ENCODE measurements around the gene PTPRN2.
"Not testable (repeated sequence)": the region's sequence is repeated elsewhere in the genome, so short reads cannot be mapped to it uniquely, and the experiment has no call there.

The PTPRN2 gene

DNA sequence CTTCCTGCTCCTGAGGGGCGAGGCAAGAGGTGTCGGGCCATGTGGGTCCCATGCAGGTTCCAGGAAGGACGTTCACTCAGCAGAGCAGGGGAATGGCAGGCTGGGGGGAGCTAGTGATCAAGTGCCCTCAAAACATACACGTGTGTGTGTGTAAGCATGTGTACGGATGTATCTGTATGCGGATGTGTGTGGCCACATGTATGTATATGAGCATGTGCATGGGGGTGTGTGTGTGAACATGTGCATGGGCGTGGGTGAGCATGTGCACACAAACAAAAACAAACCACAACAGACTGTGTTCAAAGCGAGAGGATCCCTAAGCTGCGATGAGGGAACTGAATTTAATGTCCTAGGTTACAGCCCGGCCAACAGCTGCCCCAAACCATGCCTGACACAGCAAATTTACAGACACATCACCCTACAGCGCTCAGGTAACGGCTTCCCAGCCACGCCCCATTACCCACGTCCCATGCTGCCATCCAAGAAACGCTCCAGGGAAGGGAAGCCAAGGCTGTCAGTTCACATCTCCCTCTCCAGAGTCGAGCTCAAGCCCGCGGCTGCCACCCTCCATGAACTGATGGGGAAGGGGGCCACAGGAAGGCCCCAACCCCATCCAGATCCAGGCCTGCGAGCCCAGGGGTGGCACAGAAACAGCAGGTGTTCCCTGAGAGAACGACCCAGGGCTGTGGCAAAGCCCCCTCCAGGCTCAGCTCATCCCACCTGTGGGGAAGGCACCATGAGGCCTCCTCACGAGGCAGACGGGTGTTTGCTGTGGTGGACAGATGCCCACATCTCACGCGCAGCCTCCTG lies 56.6 kb downstream of the PTPRN2 start:
- no peak for DNase-seq

DNA sequence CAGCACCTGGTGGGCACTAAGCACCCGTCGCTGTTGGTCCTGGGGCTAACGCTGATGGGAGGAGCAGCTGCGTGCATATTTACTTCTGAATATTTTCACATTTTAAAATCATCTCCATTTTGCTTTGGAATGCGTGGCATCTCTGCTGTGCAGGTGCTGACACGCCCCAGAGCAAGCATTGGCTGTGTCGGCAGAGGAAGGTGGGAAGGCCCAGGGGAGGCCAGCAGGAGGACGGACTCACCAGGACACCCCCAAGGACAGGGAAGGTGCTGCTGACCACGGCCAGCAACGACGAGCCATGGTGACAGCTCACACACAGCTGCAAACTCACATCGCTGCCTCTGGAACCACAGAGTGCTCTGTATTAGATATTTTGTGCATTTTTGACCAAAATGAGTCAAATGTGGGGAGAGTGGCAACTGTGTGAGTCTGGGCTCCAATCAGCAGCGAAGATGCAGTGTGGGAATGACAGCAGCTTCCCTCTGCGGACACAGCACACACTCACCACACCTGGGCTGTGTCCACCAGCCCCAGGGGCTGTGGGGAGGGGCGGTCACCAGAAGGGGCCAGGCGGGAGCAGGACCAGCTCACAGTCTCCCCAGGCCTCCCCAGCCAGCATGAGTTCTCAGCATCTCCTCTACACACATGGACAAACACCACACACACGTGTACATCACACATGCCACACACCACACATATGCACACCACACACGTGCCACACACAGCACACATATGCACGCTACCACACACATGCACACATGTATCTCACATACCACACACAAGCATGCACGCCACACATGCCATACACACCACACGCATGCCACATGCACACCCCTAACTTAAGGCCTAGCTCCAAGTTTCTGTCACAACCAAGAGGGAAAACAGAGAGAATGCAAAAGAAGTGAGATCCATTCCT lies 58.2 kb downstream of the PTPRN2 start:
- DNase-seq, result no peak

DNA sequence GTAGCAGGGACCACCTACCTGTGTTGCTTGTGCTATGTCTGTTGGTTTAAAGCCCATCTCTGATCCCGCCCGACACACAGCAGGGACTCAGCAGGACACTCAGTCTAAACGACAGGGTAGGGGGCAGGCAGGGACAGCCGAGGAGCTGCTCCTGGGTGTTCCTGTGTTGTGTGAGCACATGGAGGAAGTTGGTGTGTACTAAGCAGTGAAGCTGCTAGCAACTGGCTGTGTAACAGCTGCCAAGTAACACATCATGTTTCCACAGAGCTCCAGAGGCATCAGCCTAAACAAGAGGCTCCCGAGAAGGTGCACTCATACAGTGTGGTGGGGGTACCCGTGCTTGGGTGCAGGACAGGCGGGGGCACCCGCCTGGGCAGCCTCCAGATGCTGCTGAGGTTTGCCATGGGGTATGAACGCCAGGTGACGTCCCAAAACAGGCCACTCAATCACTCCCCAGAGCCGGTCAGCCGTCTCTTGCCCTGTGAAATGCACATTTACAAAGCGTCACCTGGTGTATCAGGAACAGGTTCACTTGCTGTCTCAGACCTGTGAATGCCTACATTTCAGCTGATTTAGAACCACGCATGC lies 59.6 kb downstream of the PTPRN2 start:
- DNase-seq, result no peak

DNA sequence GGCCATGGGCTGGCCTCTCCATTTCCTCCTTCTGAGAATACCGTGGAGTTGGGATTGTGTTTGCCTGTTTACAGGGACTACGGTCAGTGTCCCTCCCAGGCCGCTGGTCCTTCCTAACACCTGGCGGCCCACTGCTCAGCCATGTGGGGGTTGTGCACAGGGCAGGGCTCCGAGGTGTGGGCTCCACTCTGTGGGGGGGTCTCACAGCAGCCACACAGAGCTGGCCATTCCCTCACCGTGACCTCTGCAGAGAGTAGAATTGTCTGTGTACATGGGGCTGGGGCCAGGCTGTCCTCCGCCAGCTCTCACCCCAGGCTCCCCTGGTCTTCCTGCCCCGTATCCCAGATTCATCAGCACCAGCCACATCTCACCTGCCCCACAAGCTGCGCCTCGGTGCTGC lies 60.1 kb downstream of the PTPRN2 start:
- no peak for DNase-seq

DNA sequence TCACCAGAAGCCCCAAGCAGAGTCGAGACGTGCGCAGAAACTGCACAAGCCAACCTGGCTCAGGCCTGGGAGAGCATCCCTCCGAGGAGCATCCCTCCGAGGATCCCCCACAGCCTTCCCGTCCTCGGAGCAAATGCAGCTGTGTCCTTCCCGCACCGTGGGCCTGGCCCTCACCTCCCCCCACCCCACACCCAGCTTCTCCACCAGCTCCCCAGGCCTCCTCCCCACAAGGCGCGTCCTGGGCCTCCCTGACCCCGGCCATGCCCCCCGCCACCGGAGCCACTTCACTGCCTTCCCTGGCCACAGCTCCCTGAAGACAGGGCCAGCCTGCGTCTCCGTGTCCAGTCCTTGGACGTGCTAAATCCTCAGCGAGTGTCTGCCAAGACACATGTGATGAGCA lies 60.6 kb downstream of the PTPRN2 start:
- no peak for DNase-seq

DNA sequence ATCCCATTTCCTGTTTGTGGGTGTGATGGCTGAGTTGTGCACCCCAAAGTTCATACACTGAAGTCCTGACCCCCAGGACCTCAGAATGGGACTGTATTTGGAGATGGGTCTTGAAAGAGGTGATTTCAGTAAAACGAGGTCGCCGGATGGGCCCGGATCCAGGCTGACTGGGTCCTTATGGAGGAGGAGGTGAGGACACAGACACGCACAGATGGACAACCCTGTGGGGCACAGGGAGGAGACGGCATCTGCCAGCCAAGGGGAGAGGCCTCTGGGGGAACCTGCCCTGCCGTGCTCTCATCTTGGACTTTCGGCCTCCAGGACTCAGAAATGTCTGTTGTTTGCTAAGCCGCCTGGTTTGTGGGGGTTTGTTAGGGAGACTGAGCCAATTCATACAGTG lies 61.1 kb downstream of the PTPRN2 start:
- no peak for DNase-seq

DNA sequence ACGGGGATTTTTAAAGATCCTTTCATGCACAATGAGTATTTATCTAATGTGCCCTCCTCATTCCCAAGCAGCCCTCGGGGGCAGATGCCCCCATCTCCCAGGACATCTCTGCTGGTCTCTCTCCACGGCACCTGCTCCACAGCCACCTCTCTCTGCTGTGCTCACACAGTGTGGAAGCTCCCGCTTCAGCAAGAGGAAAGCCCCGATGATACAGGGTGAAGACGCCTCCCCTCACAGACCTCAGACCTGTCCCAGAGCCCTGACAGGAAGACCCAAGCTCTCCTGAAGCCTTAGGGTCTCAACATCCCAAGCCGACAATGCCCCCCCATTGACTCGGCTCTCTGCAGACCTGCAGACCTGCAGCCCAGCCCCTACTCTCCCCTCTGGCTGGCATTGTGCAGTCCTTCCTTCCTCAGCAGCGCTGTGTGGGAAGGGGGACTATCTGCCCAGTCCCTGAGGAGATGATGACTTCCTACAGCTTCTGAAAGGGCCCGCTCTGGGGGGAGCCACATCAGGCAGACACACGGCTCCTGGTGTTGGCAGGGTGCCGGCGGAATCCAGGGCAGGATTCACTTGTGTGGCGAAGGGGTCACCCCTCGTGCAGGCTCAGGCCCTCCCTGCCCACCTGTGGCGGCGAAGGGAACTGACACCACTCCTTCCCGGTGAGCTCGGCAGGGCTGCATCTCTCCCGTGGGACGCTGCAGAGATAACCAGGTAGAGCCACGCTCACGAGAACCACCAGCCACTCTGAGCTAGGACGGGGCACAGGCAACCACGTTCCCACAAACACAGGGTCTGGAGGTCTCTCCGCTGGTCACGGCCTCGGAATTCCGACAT lies 61.8 kb downstream of the PTPRN2 start:
- no peak for DNase-seq

DNA sequence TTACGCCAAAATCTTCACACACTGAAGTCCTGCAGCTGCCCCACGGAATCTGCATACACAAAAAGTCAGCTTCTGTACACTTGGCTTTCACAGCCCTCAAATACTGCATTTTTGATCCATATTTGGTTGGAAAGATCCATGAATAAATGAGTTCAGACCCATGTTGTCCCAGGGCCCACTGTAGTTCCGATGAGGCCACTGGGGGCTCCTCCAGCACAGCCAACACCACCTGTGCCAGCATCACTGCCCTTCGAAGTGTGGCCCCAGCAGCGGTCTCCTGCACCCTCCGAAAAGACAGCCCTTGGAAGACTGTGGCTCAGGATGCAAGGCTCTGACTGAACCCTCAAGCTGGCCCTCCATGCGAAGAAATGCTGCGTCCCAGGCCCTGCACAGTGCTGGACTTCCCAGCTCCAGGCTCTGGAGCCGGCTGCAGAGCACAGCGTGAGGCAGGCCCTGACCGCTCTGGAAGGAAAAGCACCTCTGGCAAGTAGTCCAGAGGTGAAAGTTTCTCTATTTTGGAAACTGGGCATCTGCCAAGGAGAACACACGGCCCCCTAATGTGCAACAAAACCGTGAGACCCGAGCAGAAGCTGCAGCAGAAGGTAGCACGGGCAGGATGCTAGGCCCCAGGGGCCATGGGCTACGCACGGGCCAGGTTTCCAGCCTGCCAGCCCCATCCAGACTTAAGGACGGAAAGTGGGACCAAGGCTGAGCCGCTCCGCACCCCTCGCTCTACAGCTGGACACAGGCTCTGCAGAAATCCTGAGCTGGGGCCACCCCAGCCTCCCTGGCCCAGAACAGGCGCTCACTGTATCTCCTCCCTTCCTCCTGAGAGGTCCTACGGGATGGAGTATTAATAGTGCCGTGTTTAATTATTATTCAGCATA lies 62.6 kb downstream of the PTPRN2 start:
- no peak for DNase-seq

DNA sequence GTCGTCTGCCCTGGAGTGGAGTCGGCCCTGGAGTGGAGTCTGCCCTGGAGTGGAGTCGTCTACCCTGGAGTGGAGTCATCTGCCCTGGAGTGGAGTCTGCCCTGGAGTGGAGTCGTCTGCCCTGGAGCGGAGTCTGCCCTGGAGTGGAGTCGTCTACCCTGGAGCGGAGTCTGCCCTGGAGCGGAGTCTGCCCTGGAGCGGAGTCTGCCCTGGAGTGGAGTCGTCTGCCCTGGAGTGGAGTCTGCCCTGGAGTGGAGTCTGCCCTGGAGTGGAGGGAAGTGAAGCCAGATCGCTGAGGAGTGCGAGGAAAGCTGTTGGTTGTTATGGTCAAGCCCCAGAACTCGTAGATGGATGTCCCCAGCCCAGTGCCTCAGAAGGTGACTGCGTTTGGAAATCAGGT lies 63.3 kb downstream of the PTPRN2 start:
- not testable (repeated sequence) for DNase-seq

DNA sequence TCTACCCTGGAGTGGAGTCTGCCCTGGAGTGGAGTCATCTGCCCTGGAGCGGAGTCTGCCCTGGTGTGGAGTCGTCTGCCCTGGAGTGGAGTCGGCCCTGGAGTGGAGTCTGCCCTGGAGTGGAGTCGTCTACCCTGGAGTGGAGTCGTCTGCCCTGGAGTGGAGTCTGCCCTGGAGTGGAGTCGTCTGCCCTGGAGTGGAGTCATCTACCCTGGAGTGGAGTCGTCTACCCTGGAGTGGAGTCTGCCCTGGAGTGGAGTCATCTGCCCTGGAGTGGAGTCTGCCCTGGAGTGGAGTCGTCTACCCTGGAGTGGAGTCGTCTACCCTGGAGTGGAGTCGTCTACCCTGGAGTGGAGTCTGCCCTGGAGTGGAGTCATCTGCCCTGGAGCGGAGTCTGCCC lies 63.7 kb downstream of the PTPRN2 start:
- DNase-seq, result not testable (repeated sequence)

DNA sequence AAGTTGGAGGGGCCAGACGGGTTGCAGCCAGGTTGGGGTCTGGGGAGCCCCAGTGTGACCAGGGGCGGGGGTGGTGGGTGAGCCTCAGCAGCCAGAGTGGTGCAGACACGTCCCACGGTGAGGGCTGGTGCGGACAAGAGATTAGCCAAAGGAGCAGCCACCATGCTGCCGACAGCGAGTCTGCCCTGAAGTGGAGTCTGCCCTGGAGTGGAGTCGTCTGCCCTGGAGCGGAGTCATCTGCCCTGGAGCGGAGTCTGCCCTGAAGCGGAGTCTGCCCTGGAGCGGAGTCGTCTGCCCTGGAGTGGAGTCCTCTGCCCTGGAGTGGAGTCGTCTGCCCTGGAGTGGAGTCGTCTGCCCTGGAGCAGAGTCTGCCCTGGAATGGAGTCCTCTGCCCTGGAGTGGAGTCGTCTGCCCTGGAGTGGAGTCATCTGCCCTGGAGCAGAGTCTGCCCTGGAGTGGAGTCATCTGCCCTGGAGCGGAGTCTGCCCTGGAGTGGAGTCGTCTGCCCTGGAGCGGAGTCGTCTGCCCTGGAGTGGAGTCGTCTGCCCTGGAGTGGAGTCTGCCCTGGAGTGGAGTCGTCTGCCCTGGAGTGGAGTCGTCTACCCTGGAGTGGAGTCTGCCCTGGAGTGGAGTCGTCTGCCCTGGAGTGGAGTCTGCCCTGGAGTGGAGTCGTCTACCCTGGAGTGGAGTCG lies 64.3 kb downstream of the PTPRN2 start:
- not testable (repeated sequence) for DNase-seq

DNA sequence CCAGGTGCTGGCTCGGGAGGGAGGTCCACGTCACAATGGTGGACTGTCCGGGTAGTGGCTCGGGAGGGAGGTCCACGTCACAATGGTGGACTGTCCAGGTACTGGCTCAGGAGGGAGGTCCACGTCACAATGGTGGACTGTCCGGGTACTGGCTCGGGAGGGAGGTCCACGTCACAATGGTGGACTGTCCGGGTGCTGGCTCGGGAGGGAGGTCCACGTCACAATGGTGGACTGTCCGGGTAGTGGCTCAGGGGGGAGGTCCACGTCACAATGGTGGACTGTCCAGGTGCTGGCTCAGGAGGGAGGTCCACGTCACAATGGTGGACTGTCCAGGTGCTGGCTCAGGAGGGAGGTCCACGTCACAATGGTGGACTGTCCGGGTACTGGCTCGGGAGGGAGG lies 65.8 kb downstream of the PTPRN2 start:
- DNase-seq, result not testable (repeated sequence)

DNA sequence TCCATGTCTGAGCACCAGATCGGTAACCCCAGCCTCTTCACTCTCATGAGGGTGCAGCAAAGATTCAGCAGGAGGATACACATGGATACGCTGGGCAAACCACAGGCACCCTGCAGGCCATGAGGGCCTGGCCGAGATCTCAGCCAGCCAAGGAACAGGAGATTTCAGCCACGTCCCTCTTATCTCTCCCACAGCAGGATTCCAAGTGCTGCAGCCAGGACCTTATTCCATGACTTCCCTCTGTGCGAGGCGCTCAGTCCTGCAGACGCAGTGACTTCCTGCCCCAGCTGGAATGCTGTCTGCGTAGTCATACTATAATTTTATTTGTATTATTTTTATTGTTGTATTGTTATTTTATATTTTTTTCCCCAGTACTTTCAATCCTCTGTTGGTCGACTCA lies 66.8 kb downstream of the PTPRN2 start:
- no peak for DNase-seq

DNA sequence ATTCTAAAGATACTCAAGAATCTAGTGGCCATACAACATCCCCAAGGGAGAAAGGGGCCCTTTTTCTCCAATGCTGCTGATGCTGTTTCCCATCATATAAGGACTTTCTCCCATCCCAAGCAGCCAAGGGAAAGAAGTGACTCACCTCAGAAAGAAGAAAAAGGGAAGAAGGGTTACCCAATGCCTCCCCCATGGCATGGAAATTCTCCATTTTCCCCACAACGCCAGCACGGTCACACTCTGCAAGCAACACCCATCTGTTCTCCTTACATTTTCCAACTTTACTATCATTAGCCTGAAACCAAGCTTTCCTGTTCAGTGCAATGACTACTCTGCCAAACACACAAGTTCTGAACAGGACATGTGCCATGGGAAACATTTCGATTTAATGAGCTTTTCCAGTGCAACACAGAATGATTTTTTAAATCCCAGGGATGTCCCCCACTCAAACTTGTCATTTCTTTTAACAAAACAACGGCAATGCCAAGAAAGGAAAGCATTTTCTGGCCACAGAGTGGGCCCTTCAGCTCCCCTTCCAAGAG lies 67.9 kb downstream of the PTPRN2 start:
- DNase-seq, result no peak

DNA sequence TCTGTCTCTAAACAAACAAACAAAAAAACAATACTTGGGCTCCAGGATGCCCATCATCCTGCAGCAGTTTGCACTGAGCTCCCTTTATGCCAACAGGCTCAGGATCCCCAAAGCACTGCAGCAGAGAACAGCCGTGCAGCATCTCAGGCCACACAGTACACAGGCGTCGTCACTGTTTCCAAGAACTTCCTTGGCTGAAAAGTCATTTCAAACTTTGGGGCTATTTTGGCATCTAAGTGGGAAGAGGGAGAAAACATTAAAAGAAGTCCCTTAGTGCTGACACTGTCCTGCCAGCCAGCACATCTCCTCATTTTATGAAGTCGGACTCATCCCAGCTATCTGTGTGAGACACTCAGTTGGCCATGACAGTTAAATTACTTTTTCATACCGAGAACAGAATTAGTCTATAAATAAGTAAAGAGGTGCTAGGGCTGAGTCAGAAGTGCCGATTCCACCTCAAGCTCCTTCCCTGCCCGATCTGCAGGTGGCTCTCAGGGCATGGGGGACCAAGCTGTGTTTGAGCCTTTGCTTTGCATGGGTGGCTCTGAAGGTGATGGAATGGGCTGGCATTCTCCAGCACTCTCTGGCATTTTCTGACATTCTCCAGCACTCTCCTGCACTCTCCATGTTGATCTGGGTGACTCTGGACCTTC lies 68.5 kb downstream of the PTPRN2 start:
- no peak for DNase-seq

DNA sequence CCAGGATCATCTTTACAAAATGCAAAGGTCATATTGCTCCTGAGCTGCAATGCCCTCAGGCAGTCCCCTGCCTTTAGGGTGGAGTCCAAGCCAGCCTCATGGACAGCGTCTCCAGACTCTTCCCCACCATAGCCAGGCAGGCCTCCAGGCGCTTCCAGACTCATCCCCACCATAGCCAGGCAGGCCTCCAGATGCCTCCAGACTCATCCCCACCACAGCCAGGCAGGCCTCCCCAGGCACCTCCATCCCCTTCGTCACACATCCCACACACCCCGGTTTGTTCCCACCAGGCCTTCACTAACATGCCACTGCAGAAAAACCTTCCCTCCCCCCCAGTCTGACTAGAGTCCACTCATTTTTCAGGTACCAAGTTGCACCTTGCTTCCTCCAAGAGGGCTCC lies 70.1 kb downstream of the PTPRN2 start:
- DNase-seq, result no peak

DNA sequence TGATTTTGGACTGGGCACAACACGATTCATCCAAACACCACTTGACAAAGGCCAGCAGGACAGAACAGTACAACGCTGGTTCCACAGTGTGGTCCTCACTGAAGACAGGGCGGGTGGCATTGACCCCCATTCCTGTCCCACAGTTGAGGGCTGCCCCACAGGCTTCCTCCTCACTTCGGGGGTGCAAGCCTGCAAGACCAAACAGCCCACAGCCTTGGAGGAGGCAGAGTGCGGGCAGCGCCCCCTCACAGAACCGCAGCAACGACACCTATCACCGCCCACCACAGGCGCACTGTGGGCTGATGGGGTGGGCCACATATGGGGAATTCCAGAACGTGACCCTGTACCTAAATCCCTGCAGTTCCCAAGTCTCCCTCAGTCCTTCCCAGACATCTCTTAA lies 70.6 kb downstream of the PTPRN2 start:
- DNase-seq, result no peak

DNA sequence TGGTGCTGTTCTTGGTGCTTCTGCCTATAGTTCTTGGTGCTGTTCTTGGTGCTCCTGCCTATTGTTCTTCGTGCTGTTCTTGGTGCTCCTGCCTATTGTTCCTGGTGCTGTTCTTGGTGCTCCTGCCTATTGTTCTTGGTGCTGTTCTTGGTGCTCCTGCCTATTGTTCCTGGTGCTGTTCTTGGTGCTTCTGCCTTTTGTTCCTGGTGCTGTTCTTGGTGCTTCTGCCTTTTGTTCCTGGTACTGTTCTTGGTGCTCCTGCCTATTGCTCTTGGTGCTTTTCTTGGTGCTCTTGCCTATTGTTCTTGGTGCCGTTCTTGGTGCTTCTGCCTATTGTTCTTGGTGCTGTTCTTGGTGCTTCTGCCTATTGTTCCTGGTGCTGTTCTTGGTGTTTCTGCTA lies 71.1 kb downstream of the PTPRN2 start:
- no peak for DNase-seq

DNA sequence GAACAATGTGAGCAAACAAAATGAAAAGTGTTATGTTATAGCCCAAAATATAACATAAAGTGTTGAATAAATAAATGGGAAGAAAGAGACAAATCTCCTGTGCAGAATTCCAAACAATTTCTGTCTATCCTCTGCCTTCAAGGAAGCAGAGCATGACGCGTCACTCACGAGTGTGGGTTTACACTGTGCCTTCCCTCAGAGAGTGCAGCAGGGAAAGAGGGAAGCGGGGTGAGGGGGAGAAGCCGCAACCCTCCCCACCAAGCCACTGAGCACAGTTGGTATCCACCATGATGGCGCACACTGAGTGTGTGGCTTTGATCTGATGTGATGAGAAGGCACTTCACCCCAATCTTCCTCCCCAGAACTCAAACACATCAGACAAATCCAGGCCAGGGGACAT lies 74.8 kb downstream of the PTPRN2 start:
- no peak for DNase-seq

DNA sequence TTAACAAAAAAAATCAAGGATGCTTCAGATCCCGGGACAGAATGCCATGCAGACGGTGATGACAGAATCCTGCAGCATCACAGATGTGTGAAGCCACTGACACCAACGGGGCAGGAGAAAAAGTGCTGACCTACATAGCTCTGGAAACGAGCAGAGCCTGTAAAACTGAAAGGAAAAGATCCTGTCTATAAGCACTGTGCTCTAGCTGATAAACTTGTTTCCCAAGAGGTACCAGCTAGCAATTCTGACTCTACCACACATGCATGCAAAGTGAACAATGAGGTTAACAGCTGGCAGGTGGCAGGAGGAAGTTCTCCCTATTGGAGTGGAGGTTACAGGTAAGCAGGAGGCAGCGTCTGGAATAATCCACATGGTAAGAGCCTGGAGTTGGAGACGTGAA lies 75.6 kb downstream of the PTPRN2 start:
- DNase-seq, result no peak
